ACHN (cell line): ENCODE results near the gene IQGAP2.

Experiments
- DNase-seq: peaks from one replicate; pipeline ENCODE4 v3.0.0-alpha.2; 2015
- in situ Hi-C: cut with HindIII; loops from 2 replicates; pipeline ENCODE4 v1.10.0; 2017; ENCODE audit warnings: low sequenced_read_pairs, low pct_ligation_motif_present, low pct_unique_long_range_greater_than_20kb

The IQGAP2 gene

GRCh38 chr5:76438025-76438424 lies 34.9 kb downstream of the IQGAP2 start:
- in situ Hi-C loops, result no loop called here
- DNase-seq, result no peak

DNA sequence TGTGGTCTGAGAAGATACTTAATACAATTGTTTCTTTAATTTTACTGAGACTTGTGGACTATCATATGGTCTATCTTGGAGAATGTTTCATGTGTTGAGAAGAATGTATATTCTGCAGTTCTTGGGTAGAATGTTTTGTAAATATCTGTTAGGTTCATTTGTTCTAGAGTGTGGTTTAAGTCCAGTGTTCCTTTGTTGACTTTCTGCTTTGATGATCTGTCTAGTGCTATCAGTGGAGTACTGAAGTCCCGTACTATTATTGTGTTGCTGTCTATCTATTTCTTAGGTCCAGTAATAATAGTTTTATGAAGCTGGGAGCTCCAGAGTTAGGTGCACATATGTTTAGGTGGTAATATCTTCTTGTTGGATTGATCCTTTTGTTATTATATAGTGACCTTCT lies 36.1 kb downstream of the IQGAP2 start:
- in situ Hi-C loops, result no loop called here
- DNase-seq, result no peak

DNA sequence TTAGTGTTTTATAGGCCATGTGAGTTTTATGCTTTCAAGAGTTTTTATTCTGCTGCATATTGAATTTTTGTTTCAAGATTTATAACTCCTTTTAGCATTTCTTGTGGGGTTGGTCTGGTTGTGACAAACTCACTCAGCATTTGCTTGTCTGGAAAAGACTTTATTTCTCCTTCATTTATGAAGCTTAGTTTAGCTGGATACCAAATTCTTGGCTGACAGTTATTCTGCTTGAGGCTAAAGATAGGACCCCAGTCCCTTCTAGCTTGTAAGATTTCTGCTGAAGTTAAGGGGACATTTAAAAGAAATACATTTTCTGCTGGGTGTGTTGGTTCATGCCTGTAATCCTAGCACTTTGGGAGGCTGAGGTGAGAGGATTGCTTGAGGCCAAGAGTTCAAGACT lies 36.8 kb downstream of the IQGAP2 start:
- in situ Hi-C loops, result no loop called here
- no peak for DNase-seq

- in situ Hi-C loops, result no loop called here
- DNase-seq, result no peak
Measured at GRCh38 chr5:76441101-76441500, 38.0 kb downstream of the IQGAP2 start.

GRCh38 chr5:76441890-76442673 lies 39.0 kb downstream of the IQGAP2 start:
- DNase-seq, result no peak
- in situ Hi-C loops, result no loop called here

DNA sequence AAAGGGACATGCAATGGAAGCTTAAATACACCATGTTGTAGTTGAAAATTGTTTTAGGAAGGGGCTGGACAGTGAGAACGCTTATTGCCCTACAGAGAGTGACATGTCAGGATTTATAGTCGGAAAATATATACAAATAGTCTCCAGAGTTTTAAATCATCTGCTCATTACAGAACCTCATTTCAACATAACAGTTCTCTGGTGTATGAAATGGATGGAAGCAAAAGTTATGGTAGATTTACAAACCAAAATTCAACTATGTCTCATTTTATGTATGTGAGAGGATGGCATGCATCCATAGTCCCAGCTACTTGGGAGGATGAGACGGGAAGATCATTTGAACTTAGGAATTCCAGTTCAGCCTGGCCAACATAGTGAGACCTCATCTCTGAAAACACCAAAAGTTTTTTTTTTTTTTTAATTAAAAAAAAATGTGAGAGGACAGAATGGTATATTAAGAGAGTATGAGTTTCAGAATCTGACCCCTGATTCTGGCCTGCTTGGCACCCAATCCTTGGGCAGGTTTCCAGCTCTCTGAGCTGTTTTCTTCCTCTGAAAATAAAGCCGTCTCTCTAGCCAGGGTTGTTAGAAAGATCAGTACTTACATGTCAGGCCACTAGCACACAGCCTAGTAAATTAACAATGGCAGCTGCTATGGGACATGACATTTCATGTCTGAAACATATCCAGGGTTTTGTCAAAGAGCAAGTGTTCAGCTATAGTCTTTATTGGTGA lies 40.1 kb downstream of the IQGAP2 start:
- in situ Hi-C loops, result no loop called here
- no peak for DNase-seq

- in situ Hi-C loops, result no loop called here
- DNase-seq, result no peak
Measured at GRCh38 chr5:76445063-76445462, 42.0 kb downstream of the IQGAP2 start.

GRCh38 chr5:76445830-76446229 lies 42.7 kb downstream of the IQGAP2 start:
- no peak for DNase-seq
- in situ Hi-C loops, result no loop called here

DNA sequence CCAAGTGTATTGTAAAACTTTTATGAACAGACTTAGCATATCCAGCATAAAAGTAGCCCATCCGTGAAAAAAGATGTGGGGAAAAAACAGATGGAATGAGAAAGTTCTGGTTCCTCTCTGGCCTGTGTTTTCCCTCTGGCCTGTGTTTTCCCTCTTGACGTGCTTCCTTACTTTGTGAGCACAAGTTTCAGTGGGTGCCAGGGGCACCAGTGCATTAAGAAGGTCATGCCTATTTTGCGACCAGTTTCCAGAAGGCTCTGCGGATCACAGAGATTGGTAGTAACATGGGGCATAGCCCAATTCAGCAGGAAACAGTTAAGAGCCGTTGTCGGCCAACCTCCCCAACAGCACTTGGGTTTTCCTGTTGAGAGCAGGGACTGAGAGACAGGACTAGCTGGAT lies 43.7 kb downstream of the IQGAP2 start:
- in situ Hi-C loops, result no loop called here
- DNase-seq, result no peak

- in situ Hi-C loops, result no loop called here
- no peak for DNase-seq
Measured at GRCh38 chr5:76449606-76450005, 46.5 kb downstream of the IQGAP2 start.

DNA sequence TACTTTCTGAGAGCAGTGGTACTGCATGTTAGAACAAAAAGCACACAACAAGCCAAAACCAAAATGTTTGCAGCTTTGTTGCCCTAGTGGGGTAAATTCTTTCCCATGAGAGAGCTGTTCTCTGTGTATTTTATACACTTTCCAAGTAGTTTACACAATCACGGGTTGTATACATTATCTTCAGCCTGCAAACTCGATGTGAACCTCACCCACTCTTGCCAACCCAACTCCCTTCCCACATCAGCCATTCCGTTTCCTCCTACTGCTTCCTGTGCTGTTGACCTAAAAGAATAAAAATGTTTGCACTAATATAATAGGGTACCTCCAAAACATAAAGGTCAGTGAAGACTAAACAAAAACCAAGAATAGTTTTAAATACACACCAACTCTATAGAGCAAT lies 47.0 kb downstream of the IQGAP2 start:
- no peak for DNase-seq

DNA sequence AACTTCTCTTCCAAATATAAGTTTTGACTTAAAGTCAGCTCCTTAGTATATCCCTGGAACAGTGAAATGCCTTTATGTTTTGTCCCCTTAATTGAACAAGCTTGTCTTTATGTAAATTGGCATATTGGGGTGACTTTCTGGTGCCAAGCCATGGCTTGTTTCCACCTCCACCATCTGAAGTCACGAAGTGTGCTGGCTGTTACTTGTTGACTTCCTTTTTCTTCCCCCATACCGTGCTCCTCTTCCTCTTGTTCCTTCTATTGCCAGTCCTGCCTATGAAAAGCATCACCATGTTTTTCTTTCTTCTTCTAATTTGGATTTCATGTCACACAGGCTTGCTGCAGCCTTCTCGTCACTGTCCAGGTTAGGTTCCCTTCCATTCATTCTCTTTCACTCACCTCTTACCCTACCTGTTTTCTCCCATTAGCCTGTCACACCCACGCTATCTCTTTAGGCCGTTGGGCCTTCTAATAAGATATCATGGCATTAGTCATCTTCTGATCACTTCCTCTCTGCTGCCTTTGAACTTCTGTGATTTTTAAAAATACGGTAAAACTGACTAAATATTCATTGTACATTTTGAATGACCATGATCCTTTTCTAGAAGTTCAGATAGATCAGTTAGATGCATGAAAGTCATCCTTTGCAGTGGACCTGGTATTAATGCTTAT lies 48.1 kb downstream of the IQGAP2 start:
- no peak for DNase-seq
- in situ Hi-C loops, result no loop called here

More for the DNA sequence above, 47.0 kb downstream of the IQGAP2 start:
- in situ Hi-C loops, result no loop called here

GRCh38 chr5:76455531-76456133 lies 52.5 kb downstream of the IQGAP2 start:
- in situ Hi-C loops, result no loop called here
- no peak for DNase-seq

DNA sequence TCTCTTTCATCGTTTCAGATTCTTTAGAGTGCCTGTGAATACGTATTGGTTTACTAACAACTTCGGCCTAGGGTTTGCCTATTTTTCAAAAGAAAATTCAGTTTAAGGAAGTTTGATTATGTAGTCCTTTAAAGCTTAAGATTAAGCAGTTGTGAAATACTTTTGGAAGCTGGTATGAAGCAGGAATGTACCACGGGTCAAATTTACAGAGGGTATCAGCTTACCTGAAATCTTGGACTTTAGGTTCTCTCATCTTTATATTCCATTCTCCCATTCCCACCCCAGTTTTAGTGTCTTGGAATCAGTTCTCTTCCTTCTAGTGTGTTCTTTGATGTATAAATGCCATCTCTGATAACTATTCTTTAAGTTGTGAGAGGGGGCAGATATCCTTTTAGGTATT lies 53.2 kb downstream of the IQGAP2 start:
- in situ Hi-C loops, result no loop called here
- DNase-seq, result no peak

DNA sequence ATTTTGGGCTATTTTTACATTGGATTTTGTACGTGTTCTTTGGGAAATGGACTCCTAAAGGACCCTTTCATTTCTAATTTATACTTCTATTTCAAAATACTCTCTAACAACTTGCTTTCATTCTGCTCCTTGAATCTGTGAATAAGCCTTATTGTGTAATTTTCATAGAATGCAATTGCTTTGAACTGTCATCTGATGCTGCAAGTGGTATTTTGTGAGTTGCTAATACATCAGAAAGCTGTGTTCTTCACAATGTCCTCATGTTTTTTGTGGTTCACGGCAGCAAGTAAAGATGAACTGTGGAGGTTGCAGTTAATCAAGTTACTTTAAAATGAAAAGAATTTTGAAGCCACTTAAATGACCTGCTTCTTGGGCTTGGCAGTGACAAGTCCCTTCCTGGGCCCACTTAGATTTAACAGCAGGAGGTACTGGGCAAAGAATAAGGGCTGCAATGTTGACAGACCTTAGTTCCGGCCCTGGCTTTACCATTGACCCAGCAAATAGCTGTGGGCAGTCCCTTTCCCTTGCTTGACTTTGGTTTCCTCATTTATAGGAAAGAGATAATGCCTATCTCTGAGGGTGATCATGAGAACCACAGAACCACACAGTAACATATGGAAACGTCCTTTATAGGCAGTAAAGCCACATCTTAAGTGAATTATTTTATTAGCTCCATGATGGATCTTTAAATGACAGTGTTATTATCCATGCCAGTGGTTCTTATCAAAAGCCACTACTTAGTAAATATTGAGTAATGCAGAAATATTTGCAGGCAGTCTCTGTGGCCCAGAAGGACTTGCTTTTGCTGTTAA lies 54.8 kb downstream of the IQGAP2 start:
- DNase-seq, result no peak
- in situ Hi-C loops, result no loop called here

DNA sequence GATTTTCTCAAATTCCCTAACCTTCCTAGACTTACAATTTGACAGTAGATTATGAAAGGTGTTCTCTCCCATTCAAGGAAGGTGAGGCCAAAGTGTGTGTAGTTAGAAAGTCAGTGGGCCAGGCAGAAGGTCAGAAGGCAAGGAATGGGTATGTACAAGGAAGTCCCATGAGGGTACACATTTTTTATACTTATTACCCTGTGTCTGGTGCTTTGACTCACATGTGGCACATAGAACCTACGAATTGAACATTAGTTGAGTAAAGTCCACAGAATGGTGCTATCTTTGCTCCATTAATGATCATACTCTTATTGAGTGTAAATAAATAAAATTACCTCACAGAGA lies 55.4 kb downstream of the IQGAP2 start:
- in situ Hi-C loops, result no loop called here

GRCh38 chr5:76460104-76460503 lies 57.0 kb downstream of the IQGAP2 start:
- in situ Hi-C loops, result no loop called here
- no peak for DNase-seq

More for the DNA sequence above, 55.4 kb downstream of the IQGAP2 start:
- no peak for DNase-seq

- in situ Hi-C loops, result no loop called here
- DNase-seq, result no peak
Measured at GRCh38 chr5:76462097-76462667, 59.1 kb downstream of the IQGAP2 start.
